Liver (tissue), 9 donors: ENCODE results near the gene IFT172. TPM values are rescaled to one million over a fixed set of nuclear protein-coding genes. Genes with fewer than 3 reads are reported as not detected.

Source experiments
- DNase-seq: peaks from one replicate; pipeline ENCODE4 v3.0.0-alpha.2; 2017; ENCODE audit warnings: low spot score
- H3K27ac ChIP-seq, 2 donors: one replicate each; pipeline ENCODE4 v1.7.0; 2013; ENCODE audit warnings: inconsistent platforms in 2 of 2, low read length in 2 of 2, control low read depth in 1 of 2, low read depth in 1 of 2, mild to moderate bottlenecking in 1 of 2
- H3K27me3 ChIP-seq, 4 donors: one replicate each; pipeline versions ENCODE4 v1.6.1 to v1.7.0; 2013; ENCODE audit warnings: low read length in 3 of 4, inconsistent platforms in 1 of 4, mild to moderate bottlenecking in 1 of 4, moderate library complexity in 1 of 4; ENCODE audit not compliant: control insufficient read depth in 4 of 4, insufficient read depth in 4 of 4
- H3K36me3 ChIP-seq, 4 donors: one replicate each; pipeline versions ENCODE4 v1.6.1 to v1.7.0; 2013; ENCODE audit warnings: low read length in 3 of 4, mild to moderate bottlenecking in 3 of 4, low read depth in 1 of 4, moderate library complexity in 1 of 4; ENCODE audit not compliant: control insufficient read depth in 4 of 4, insufficient read depth in 3 of 4
- H3K4me1 ChIP-seq, 4 donors: one replicate each; pipeline versions ENCODE4 v1.6.1 to v1.7.0; 2013; ENCODE audit warnings: low read length in 3 of 4, mild to moderate bottlenecking in 3 of 4, moderate library complexity in 1 of 4; ENCODE audit not compliant: control insufficient read depth in 4 of 4, insufficient read depth in 4 of 4
- H3K4me3 ChIP-seq, 3 donors: one replicate each; pipeline versions ENCODE4 v1.6.1 to v1.7.0; 2013; ENCODE audit warnings: low read length in 3 of 3, control low read depth in 1 of 3, low read depth in 1 of 3, mild to moderate bottlenecking in 1 of 3
- H3K9ac ChIP-seq, 2 donors: one replicate each; pipeline ENCODE4 v1.7.0; 2013; ENCODE audit warnings: low read length in 2 of 2, mild to moderate bottlenecking in 2 of 2, moderate library complexity in 2 of 2, control low read depth in 1 of 2, low read depth in 1 of 2
- H3K9me3 ChIP-seq, 4 donors: one replicate each; pipeline versions ENCODE4 v1.6.1 to v1.7.0; 2013; ENCODE audit warnings: low read length in 3 of 4; ENCODE audit not compliant: control insufficient read depth in 4 of 4
- CTCF ChIP-seq: fragments of 150-350 bp; IDR thresholded peaks from 2 replicates; pipeline ENCODE4 v1.5.1; 2017; ENCODE audit warnings: improper control_type of control experiment, low read depth, low read length; ENCODE audit not compliant: missing input control
- EGR1 ChIP-seq, 2 donors: IDR thresholded peaks; 2 replicates each; pipeline ENCODE4 v1.6.1; 2016 to 2018; ENCODE audit warnings: antibody characterized with exemption in 2 of 2, low read depth in 2 of 2
- FOXA1 ChIP-seq: IDR thresholded peaks from 2 replicates; pipeline ENCODE4 v1.6.1; 2016; ENCODE audit warnings: antibody characterized with exemption
- FOXA2 ChIP-seq: IDR thresholded peaks from 2 replicates; pipeline ENCODE4 v1.6.1; 2016; ENCODE audit warnings: antibody characterized with exemption
- GABPA ChIP-seq, 2 donors: IDR thresholded peaks in 1 of 2; conservative IDR thresholded peaks in 1 of 2; 2 replicates each; pipeline ENCODE4 v1.6.1; 2016; ENCODE audit warnings: antibody characterized with exemption in 2 of 2, mild to moderate bottlenecking in 1 of 2, moderate library complexity in 1 of 2
- HNF4A ChIP-seq, 2 donors: conservative IDR thresholded peaks; 2 replicates each; pipeline ENCODE4 v1.6.1; 2016; ENCODE audit warnings: antibody characterized with exemption in 2 of 2, mild to moderate bottlenecking in 2 of 2
- HNF4G ChIP-seq: IDR thresholded peaks from 2 replicates; pipeline ENCODE4 v1.6.1; 2016; ENCODE audit warnings: antibody characterized with exemption
- JUND ChIP-seq, 2 donors: IDR thresholded peaks; 2 replicates each; pipeline ENCODE4 v1.6.1; 2016; ENCODE audit warnings: antibody characterized with exemption in 2 of 2
- NR2F2 ChIP-seq: IDR thresholded peaks from 2 replicates; pipeline ENCODE4 v1.6.1; 2016; ENCODE audit warnings: antibody characterized with exemption
- RAD21 ChIP-seq, 2 donors: IDR thresholded peaks; 2 replicates each; pipeline ENCODE4 v1.6.1; 2016; ENCODE audit warnings: antibody characterized with exemption in 2 of 2, mild to moderate bottlenecking in 2 of 2
- REST ChIP-seq: IDR thresholded peaks from 2 replicates; pipeline ENCODE4 v1.6.1; 2016; ENCODE audit warnings: antibody characterized with exemption, mild to moderate bottlenecking
- RXRA ChIP-seq, 2 donors: IDR thresholded peaks; 2 replicates each; pipeline ENCODE4 v1.6.1; 2017 to 2018; ENCODE audit warnings: antibody characterized with exemption in 2 of 2, mild to moderate bottlenecking in 1 of 2
- SP1 ChIP-seq: IDR thresholded peaks from 2 replicates; pipeline ENCODE4 v1.6.1; 2018; ENCODE audit warnings: antibody characterized with exemption, mild to moderate bottlenecking
- TAF1 ChIP-seq: conservative IDR thresholded peaks from 2 replicates; pipeline ENCODE4 v1.6.1; 2016; ENCODE audit warnings: antibody characterized with exemption, mild to moderate bottlenecking
- YY1 ChIP-seq: IDR thresholded peaks from 2 replicates; pipeline ENCODE4 v1.6.1; 2016; ENCODE audit warnings: antibody characterized with exemption, mild to moderate bottlenecking
- ZBTB33 ChIP-seq: IDR thresholded peaks from 2 replicates; pipeline ENCODE4 v1.6.1; 2016; ENCODE audit warnings: antibody characterized with exemption
- WGBS: extraction: QIAGEN DNeasy Blood & Tissue Kit; methylation state at CpG from one replicate; pipeline ENCODE4 v1.1.7; 2013; 5-methylcytosine and 5-hydroxymethylcytosine counted together
- polyA plus RNA-seq, 2 donors: library from polyadenylated mRNA; stranded (reverse) in 1 of 2; unstranded in 1 of 2; fragments of 200-250 nt in 1 of 2; fragments of >200 nt in 1 of 2; fragmentation: Nextera tagmentation in 1 of 2; extraction: Ambion mirVana in 1 of 2; gene quantifications; one replicate each; pipeline versions ENCODE4 v1.2.1 to v1.2.3, GENCODE V29; 2013 to 2015
- total RNA-seq, 2 donors: library from RNA; depleted of rRNA; stranded (reverse); fragments of >200 nt; gene quantifications; one replicate each; pipeline ENCODE4 v1.2.3, GENCODE V29; 2014
- TF ChIP-seq, protein P1 (sequence below): IDR thresholded peaks from 2 replicates; pipeline ENCODE4 v1.6.1; 2016; ENCODE audit warnings: antibody characterized with exemption
- TF ChIP-seq, protein P2 (sequence below): IDR thresholded peaks from 2 replicates; pipeline ENCODE4 v1.6.1; 2016; ENCODE audit warnings: antibody characterized with exemption
- donor health status: healthy.
- donor health status: healthy.
- donor health status: healthy.
- donor health status: healthy.
- donor health status: healthy.

The IFT172 gene
- total and polyA plus RNA-seq, 4 donors: 2.6 to 9.8 (median 6.3) TPM

- 67% methylated on average over 13 of the region's 13 CpGs for WGBS
- no peak for DNase-seq
- Histone ChIP-seq H3K27me3 (no peaks in the 10 kb centered on the region), H3K9ac (peak overlapping the region; percentile 59 to 70), H3K27ac (peak overlapping the region; percentile 90 to 97), H3K4me3 (peak overlapping the region; percentile 75 to 87 (median 78)), H3K36me3 (peaks cover 7 to 19% (median 12%) of the 10 kb centered on the region in 4 donors), H3K9me3 (no peaks in the 10 kb centered on the region), H3K4me1 (peaks cover 8 to 54% (median 31%) of the 10 kb centered on the region in 4 donors)
- TF ChIP-seq HNF4A (conservative IDR thresholded peaks at IDR 0.05): no peak
- TF ChIP-seq HNF4G: no peak
- TF ChIP-seq FOXA2: no peak
- TF ChIP-seq GABPA (IDR thresholded peaks at IDR 0.05 in 1 of 2, conservative IDR thresholded peaks at IDR 0.05 in 1 of 2): no peak
- TF ChIP-seq FOXA1: no peak
- TF ChIP-seq NR2F2: no peak
- TF ChIP-seq CTCF: no peak
- TF ChIP-seq EGR1 (IDR thresholded peaks at IDR 0.05; ENCODE audit: low read depth in 2 of 2): no peak
- no peak for TF ChIP-seq SP1
- TF ChIP-seq, protein P1, sequence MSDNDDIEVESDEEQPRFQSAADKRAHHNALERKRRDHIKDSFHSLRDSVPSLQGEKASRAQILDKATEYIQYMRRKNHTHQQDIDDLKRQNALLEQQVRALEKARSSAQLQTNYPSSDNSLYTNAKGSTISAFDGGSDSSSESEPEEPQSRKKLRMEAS: no peak
- no peak for TF ChIP-seq TAF1
Observed at GRCh38 chr2:27493948-27494283, 4.4 kb upstream of the IFT172 start.

DNA sequence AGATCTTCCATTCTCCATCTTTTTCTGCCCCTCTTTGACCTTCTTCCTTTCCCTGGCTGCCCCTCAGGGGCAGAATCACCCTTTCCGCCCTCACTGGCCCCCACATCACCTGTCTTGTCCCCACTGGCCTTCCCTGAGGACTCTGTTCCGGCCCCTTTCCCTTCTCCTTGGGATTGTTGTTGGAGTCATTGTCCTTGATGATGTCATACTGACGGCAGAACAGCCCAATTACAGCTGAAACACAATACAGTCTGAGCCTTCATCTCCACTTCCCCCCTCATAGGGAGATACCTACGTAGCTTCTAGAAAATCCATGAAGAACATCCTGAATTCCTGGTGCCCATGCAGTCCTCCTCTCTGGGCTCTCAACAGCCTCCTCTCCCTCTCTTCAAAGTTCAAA lies 3.0 kb upstream of the IFT172 start:
- peaks cover 7 to 19% (median 12%) of the 10 kb centered on the region in 4 donors for H3K36me3 ChIP-seq
- H3K4me1 ChIP-seq: peaks cover 2 to 44% (median 23%) of the 10 kb centered on the region in 4 donors
- TF ChIP-seq ZBTB33 (no peak), HNF4A (conservative IDR thresholded peaks at IDR 0.05) (no peak), YY1 (no peak), REST (no peak), FOXA1 (no peak), EGR1 (IDR thresholded peaks at IDR 0.05; ENCODE audit: low read depth in 2 of 2) (no peak), RXRA (IDR thresholded peaks at IDR 0.05) (no peak), JUND (IDR thresholded peaks at IDR 0.05) (no peak), RAD21 (IDR thresholded peaks at IDR 0.05) (no peak), GABPA (IDR thresholded peaks at IDR 0.05 in 1 of 2, conservative IDR thresholded peaks at IDR 0.05 in 1 of 2) (no peak), SP1 (no peak), NR2F2 (no peak), CTCF (no peak), FOXA2 (no peak), TAF1 (no peak)
- TF ChIP-seq, protein P2, sequence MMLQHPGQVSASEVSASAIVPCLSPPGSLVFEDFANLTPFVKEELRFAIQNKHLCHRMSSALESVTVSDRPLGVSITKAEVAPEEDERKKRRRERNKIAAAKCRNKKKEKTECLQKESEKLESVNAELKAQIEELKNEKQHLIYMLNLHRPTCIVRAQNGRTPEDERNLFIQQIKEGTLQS: no peak
- TF ChIP-seq, protein P1: no peak
- no peaks in the 10 kb centered on the region for H3K27me3 ChIP-seq
- peak overlapping the region; percentile 90 to 97 for H3K27ac ChIP-seq
- DNase-seq: no peak
- 95% methylated on average over 4 of the region's 4 CpGs for WGBS
- no peak overlapping the region for H3K9ac ChIP-seq
- no peaks in the 10 kb centered on the region for H3K9me3 ChIP-seq
- no peak overlapping the region for H3K4me3 ChIP-seq
